Endothelial cell of umbilical vein (primary cell): ENCODE data around the gene VPREB1. TPM values are rescaled to one million over a fixed set of nuclear protein-coding genes. Genes with fewer than 3 reads are reported as not detected.

ENCODE experiments used
- BruUV-seq: library from RNA; stranded (reverse); fragments of 400-500 nt; replicated peaks from 2 replicates; lab custom pipeline; 2021; lab: Mats Ljungman, UMichigan
- CTCF ChIA-PET: fragments of 300-600, 350-600 bp; sonication (Branson Sonifier 250); formaldehyde crosslinking; loops from one replicate; lab custom pipeline; 2021; ENCODE audit warnings: antibody characterized with exemption, inconsistent platforms; lab: Charles Lee
- POLR2A ChIA-PET: fragments of 300-600, 350-600 bp; sonication (Branson Sonifier 250); formaldehyde crosslinking; loops from one replicate; lab custom pipeline; 2021; ENCODE audit warnings: antibody characterized with exemption, inconsistent platforms; lab: Charles Lee
- DNase-seq: peaks from one replicate; pipeline ENCODE4 v3.0.0-alpha.2; 2011; ENCODE audit warnings: low read depth, low spot score
- FAIRE-seq: peaks from 2 replicates; lab custom pipeline; 2011; peaks lifted over from hg19 to GRCh38; lab: Jason Lieb, UNC
- H2AFZ ChIP-seq: 2 replicates; pipeline ENCODE4 v1.6.0; 2012; ENCODE audit warnings: low read depth, low read length, control low read depth, inconsistent platforms
- H3K27ac ChIP-seq: 2 replicates; pipeline ENCODE4 v1.5.1; 2011; ENCODE audit warnings: low read depth, mild to moderate bottlenecking, control low read depth, low read length, moderate library complexity; ENCODE audit not compliant: insufficient read depth
- H3K27me3 ChIP-seq, 2 experiments: 2 replicates each; pipeline versions ENCODE4 v1.6.0 to v1.6.1; 2011; ENCODE audit warnings: low read length in 2 of 2, mixed read lengths in 1 of 2; ENCODE audit not compliant: control insufficient read depth in 2 of 2, insufficient read depth in 2 of 2
- H3K36me3 ChIP-seq, 2 experiments: 2 replicates in 1 of 2; 3 replicates in 1 of 2; pipeline ENCODE4 v1.5.1; 2011; ENCODE audit warnings: low read length in 2 of 2, mild to moderate bottlenecking in 1 of 2, moderate library complexity in 1 of 2; ENCODE audit not compliant: control insufficient read depth in 2 of 2, insufficient read depth in 2 of 2; ENCODE audit errors: extremely low read depth in 1 of 2
- H3K4me1 ChIP-seq: 3 replicates; pipeline ENCODE4 v1.5.1; 2011; ENCODE audit warnings: mild to moderate bottlenecking, low read length; ENCODE audit not compliant: control insufficient read depth, insufficient read depth; ENCODE audit errors: extremely low read depth
- H3K4me2 ChIP-seq: 2 replicates; pipeline ENCODE4 v1.6.1; 2011; ENCODE audit warnings: low read length, control low read depth, mixed read lengths; ENCODE audit not compliant: insufficient read depth
- H3K4me3 ChIP-seq, 3 experiments: fragments of 200-600 bp in 1 of 3; sonication (generic), shearing (Covaris generic) in 1 of 3; replicated peaks in 1 of 3; 2 replicates each; pipeline ENCODE4 v1.5.1; 2011 to 2016; ENCODE audit warnings: control low read depth in 3 of 3, low read length in 3 of 3, mild to moderate bottlenecking in 2 of 3, inconsistent platforms in 1 of 3, low read depth in 1 of 3, moderate library complexity in 1 of 3; ENCODE audit not compliant: insufficient read depth in 1 of 3
- H3K79me2 ChIP-seq: 2 replicates; pipeline ENCODE4 v1.6.0; 2012; ENCODE audit warnings: low read length, inconsistent platforms; ENCODE audit not compliant: control insufficient read depth, insufficient read depth
- H3K9ac ChIP-seq: replicated peaks from 2 replicates; pipeline ENCODE3; 2011; ENCODE audit warnings: low read length, control low read depth; ENCODE audit not compliant: insufficient read depth; ENCODE audit errors: extremely low read depth
- H3K9me1 ChIP-seq: replicated peaks from 3 replicates; pipeline ENCODE4 v1.6.0; 2011; ENCODE audit warnings: mild to moderate bottlenecking, low read length; ENCODE audit not compliant: control insufficient read depth, insufficient read depth; ENCODE audit errors: extremely low read depth
- H3K9me3 ChIP-seq: replicated peaks from 2 replicates; pipeline ENCODE4 v1.5.1; 2012; ENCODE audit warnings: low read length, inconsistent platforms; ENCODE audit not compliant: control insufficient read depth, insufficient read depth
- H4K20me1 ChIP-seq: replicated peaks from 2 replicates; pipeline ENCODE3; 2011; ENCODE audit warnings: mild to moderate bottlenecking, low read length; ENCODE audit not compliant: control insufficient read depth, insufficient read depth; ENCODE audit errors: extremely low read depth
- CTCF ChIP-seq, 2 donors: IDR thresholded peaks; 1 replicate in 1 of 2; 2 replicates in 1 of 2; pipeline ENCODE4 v1.5.1; 2011; ENCODE audit warnings: low read length in 2 of 2, mild to moderate bottlenecking in 2 of 2, moderate library complexity in 2 of 2, control low read depth in 1 of 2, inconsistent platforms in 1 of 2, low read depth in 1 of 2; ENCODE audit not compliant: insufficient read depth in 1 of 2; ENCODE audit errors: extremely low read depth in 1 of 2
- EZH2 ChIP-seq: IDR thresholded peaks from 2 replicates; pipeline ENCODE4 v1.6.1; 2012; ENCODE audit warnings: borderline replicate concordance, low read depth, mild to moderate bottlenecking, moderate library complexity, low read length, inconsistent platforms; ENCODE audit not compliant: severe bottlenecking
- FOS ChIP-seq: IDR thresholded peaks from 2 replicates; pipeline ENCODE4 v1.6.1; 2011; ENCODE audit warnings: mild to moderate bottlenecking, low read length, moderate library complexity, borderline replicate concordance; ENCODE audit not compliant: insufficient read depth
- GATA2 ChIP-seq: IDR thresholded peaks from 2 replicates; pipeline ENCODE4 v1.7.0; 2011; ENCODE audit warnings: low read depth, mild to moderate bottlenecking, moderate library complexity, mixed read lengths, low read length; ENCODE audit not compliant: insufficient read length, insufficient read depth
- JUN ChIP-seq: IDR thresholded peaks from 2 replicates; pipeline ENCODE4 v1.6.1; 2011; ENCODE audit warnings: borderline replicate concordance, low read depth; ENCODE audit not compliant: insufficient read length, insufficient read depth
- MYC ChIP-seq: IDR thresholded peaks from one replicate; pipeline ENCODE4 v1.6.1; 2011; ENCODE audit warnings: mild to moderate bottlenecking, low read depth, low read length
- POLR2A ChIP-seq: IDR thresholded peaks from 2 replicates; pipeline ENCODE4 v1.6.1; 2012; ENCODE audit warnings: low read depth, mild to moderate bottlenecking, control low read depth, low read length
- POLR2AphosphoS5 ChIP-seq: IDR thresholded peaks from 2 replicates; pipeline ENCODE4 v1.6.1; 2012; ENCODE audit warnings: low read depth, mild to moderate bottlenecking, control low read depth, low read length, moderate library complexity; ENCODE audit not compliant: insufficient read depth
- dilution Hi-C: fragments of 300-500 bp; cut with MboI; formaldehyde crosslinking; loops from one replicate; pipeline ENCODE4 v1.15.0; 2019; ENCODE audit warnings: low sequenced_read_pairs; ENCODE audit not compliant: extremely low pct_ligation_motif_present
- intact Hi-C: fragments of 100-400 bp; cut with micrococcal nuclease; formaldehyde crosslinking; loops from one replicate; pipeline ENCODE4 v1.10.0; 2022
- polyA plus RNA-seq, 4 experiments: library from polyadenylated mRNA; depleted of rRNA in 3 of 4; stranded (reverse) in 3 of 4; unstranded in 1 of 4; fragments of >200 nt; gene quantifications; 2 replicates each; pipeline versions ENCODE4 v1.2.1 to v1.2.3, GENCODE V29; 2011 to 2012; ENCODE audit warnings: missing spikeins in 1 of 4
- total RNA-seq: library from RNA; stranded (reverse); gene quantifications from 2 replicates; pipeline ENCODE4 v1.2.3, GENCODE V29; 2021
- TF ChIP-seq, protein P1 (sequence below): IDR thresholded peaks from 2 replicates; pipeline ENCODE4 v1.6.1; 2011; ENCODE audit not compliant: insufficient read depth, insufficient read length

Gene VPREB1
- total and polyA plus RNA-seq, 2 donors (not counting 3 experiments of a cell fraction or from before 2014, with no cell fraction given): not detected

- Histone ChIP-seq H3K9ac (no peak overlapping the region), H3K9me3 (no peaks in the 10 kb centered on the region), H3K79me2 (no peaks in the 10 kb centered on the region), H3K4me1 (no peaks in the 10 kb centered on the region), H3K36me3 (no peaks in the 10 kb centered on the region), H3K27me3 (peaks cover 4 to 16% of the 10 kb centered on the region in 2 experiments), H2AFZ (no peak overlapping the region), H3K9me1 (no peaks in the 10 kb centered on the region), H3K4me3 (no peak overlapping the region), H4K20me1 (no peaks in the 10 kb centered on the region), H3K27ac (no peak overlapping the region), H3K4me2 (no peak overlapping the region)
- no TSS peak for BruUV-seq
- peak; percentile 57 to 68 for TF ChIP-seq CTCF (IDR thresholded peaks at IDR 0.05; ENCODE audit: extremely low read depth in 1 of 2, insufficient read depth in 1 of 2, low read depth in 1 of 2, low read length in 2 of 2)
- TF ChIP-seq GATA2: no peak
- CTCF ChIA-PET: interaction anchor here (0.8 to 3.8 kb wide), 12 partner anchors 12 to 143 kb away, joined by 3 to 21 read pairs (median 4); no protein-coding TSS in a partner anchor
- intact Hi-C loops: no loop called here
- FAIRE-seq (peak; percentile 71), DNase-seq (peak; percentile 15)
- dilution Hi-C loops: no loop called here
- POLR2A ChIA-PET: no interaction called here
These were observed 43.2 kb upstream of the VPREB1 start for GRCh38 chr22:22201185-22201929.

DNA sequence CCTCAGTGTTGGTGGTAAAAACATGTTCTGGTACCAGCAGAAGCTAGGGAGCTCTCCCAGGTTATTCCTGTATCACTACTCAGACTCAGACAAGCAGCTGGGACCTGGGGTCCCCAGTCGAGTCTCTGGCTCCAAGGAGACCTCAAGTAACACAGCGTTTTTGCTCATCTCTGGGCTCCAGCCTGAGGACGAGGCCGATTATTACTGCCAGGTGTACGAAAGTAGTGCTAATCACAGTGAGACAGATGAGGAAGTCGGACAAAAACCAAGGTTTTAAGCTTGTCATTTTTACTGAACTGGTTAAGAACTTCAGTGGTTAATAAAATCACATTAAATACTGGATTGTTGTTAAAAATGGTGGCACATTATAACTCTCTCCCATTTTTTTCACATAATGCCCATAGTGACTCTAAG is 42.6 kb upstream of the VPREB1 start:
- FAIRE-seq: no peak
- Histone ChIP-seq H3K4me3 (no peak overlapping the region), H4K20me1 (no peaks in the 10 kb centered on the region), H3K9me3 (no peaks in the 10 kb centered on the region), H3K36me3 (no peaks in the 10 kb centered on the region), H3K9me1 (no peaks in the 10 kb centered on the region), H3K79me2 (no peaks in the 10 kb centered on the region), H3K9ac (no peak overlapping the region), H2AFZ (no peak overlapping the region), H3K4me2 (no peak overlapping the region), H3K27me3 (peaks cover 4 to 20% of the 10 kb centered on the region in 2 experiments), H3K4me1 (no peaks in the 10 kb centered on the region), H3K27ac (no peak overlapping the region)
- ChIA-PET CTCF (interaction anchor here (0.8 to 3.8 kb wide), 12 partner anchors 12 to 143 kb away, joined by 3 to 21 read pairs (median 4); no protein-coding TSS in a partner anchor), POLR2A (no interaction called here)
- dilution Hi-C loops: no loop called here
- TF ChIP-seq JUN (no peak), MYC (no peak), EZH2 (no peak), POLR2AphosphoS5 (no peak), FOS (no peak), CTCF (IDR thresholded peaks at IDR 0.05; ENCODE audit: extremely low read depth in 1 of 2, insufficient read depth in 1 of 2, low read depth in 1 of 2, low read length in 2 of 2) (no peak), GATA2 (no peak), POLR2A (no peak)
- TF ChIP-seq, protein P1, sequence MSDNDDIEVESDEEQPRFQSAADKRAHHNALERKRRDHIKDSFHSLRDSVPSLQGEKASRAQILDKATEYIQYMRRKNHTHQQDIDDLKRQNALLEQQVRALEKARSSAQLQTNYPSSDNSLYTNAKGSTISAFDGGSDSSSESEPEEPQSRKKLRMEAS: no peak
- no peak for DNase-seq
- BruUV-seq: no TSS peak
- intact Hi-C loops: no loop called here
